Left lung (tissue), 10 donors: ENCODE measurements around the gene SOS1. TPM values are rescaled to one million over a fixed set of nuclear protein-coding genes. Genes with fewer than 3 reads are reported as not detected.

Source experiments
- ATAC-seq: fragments of 200-7000 bp; cut with Tn5 transposase; one replicate; pipeline ENCODE4 v1.9.1; 2020; ENCODE audit warnings: moderate library complexity
- DNase-seq, 4 donors: peaks; one replicate each; pipeline ENCODE4 v3.0.0-alpha.2; 2013 to 2020
- H3K27ac ChIP-seq, 2 donors: fragments of 200-600 bp; sonication (generic) in 1 of 2; one replicate each; pipeline versions ENCODE4 v1.5.0 to v1.8.0; 2020 to 2021
- H3K27me3 ChIP-seq, 2 donors: fragments of 200-600 bp; sonication (generic) in 1 of 2; one replicate each; pipeline versions ENCODE4 v1.5.0 to v1.8.0; 2020 to 2021
- H3K36me3 ChIP-seq, 2 donors: fragments of 200-600 bp; sonication (generic) in 1 of 2; one replicate each; pipeline versions ENCODE4 v1.5.0 to v1.8.0; 2020 to 2021
- H3K4me1 ChIP-seq, 2 donors: fragments of 200-600 bp; one replicate each; pipeline ENCODE4 v1.8.0; 2021
- H3K4me3 ChIP-seq, 2 donors: fragments of 200-600 bp; sonication (generic) in 1 of 2; one replicate each; pipeline versions ENCODE4 v1.5.0 to v1.8.0; 2020 to 2021; ENCODE audit warnings: mild to moderate bottlenecking in 1 of 2
- H3K9me3 ChIP-seq, 2 donors: fragments of 200-600 bp; sonication (generic) in 1 of 2; one replicate each; pipeline versions ENCODE4 v1.5.0 to v1.8.0; 2020 to 2021
- intact Hi-C, 2 donors: fragments of 100-400 bp; cut with DNase I; formaldehyde crosslinking; loops; one replicate each; pipeline versions ENCODE4 v1.11.2 to v1.14.2; 2022
- polyA plus RNA-seq, 6 donors: library from polyadenylated mRNA; unstranded; fragments of 120-200 nt; gene quantifications; one replicate each; pipeline ENCODE4 v1.2.1, GENCODE V29; 2013; ENCODE audit not compliant: insufficient read length in 6 of 6
- total RNA-seq, 2 donors: library from RNA; stranded (reverse); fragmentation: NEBNext Ultra II Directional; extraction: Animal tissue kit (Norgen Biotek cat#: 25700); gene quantifications; one replicate each; pipeline ENCODE4 v1.2.1, GENCODE V29; 2021
- TF ChIP-seq, protein P1 (sequence below), 2 donors: fragments of 200-600 bp; sonication (generic) in 1 of 2; IDR thresholded peaks; one replicate each; pipeline versions ENCODE4 v1.5.0 to v1.8.0; 2021; ENCODE audit warnings: antibody characterized with exemption in 2 of 2
- donor health status: DM: no; HTN: yes; CAD: no.
- donor health status: DM: no; HTN: no; CAD: no.

Gene SOS1
- total and polyA plus RNA-seq, 8 donors = 31.3 to 69.2 (median 60.7) TPM

DNA sequence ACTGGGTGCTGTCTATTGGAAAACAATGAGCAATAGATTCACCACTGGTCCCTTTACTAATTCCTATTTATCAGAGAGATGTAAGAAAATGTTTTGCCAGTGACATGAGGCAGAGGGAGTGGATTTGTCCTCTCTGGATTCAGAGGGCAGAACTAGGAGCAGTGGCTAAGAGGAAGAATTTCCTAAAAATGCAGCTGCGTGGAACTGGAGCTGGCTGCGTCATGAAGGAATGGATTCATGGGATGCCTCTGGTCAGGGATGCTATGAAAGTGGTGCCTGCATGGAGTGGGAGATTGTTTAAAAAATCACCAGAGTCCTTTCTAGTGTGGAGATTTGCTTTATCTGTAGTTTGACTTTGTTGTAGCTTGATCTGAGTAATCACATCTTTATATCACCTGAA is 152.8 kb downstream of the SOS1 start:
- no peaks in the 10 kb centered on the region for H3K27me3 ChIP-seq
- no peak for DNase-seq
- H3K4me1 ChIP-seq = no peaks in the 10 kb centered on the region
- no peaks in the 10 kb centered on the region for H3K9me3 ChIP-seq
- H3K4me3 ChIP-seq = no peak overlapping the region
- TF ChIP-seq, protein P1, sequence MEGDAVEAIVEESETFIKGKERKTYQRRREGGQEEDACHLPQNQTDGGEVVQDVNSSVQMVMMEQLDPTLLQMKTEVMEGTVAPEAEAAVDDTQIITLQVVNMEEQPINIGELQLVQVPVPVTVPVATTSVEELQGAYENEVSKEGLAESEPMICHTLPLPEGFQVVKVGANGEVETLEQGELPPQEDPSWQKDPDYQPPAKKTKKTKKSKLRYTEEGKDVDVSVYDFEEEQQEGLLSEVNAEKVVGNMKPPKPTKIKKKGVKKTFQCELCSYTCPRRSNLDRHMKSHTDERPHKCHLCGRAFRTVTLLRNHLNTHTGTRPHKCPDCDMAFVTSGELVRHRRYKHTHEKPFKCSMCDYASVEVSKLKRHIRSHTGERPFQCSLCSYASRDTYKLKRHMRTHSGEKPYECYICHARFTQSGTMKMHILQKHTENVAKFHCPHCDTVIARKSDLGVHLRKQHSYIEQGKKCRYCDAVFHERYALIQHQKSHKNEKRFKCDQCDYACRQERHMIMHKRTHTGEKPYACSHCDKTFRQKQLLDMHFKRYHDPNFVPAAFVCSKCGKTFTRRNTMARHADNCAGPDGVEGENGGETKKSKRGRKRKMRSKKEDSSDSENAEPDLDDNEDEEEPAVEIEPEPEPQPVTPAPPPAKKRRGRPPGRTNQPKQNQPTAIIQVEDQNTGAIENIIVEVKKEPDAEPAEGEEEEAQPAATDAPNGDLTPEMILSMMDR (IDR thresholded peaks at IDR 0.05) = no peak
- no peaks in the 10 kb centered on the region for H3K36me3 ChIP-seq
- intact Hi-C loops = no loop called here
- H3K27ac ChIP-seq = no peak overlapping the region
- no peak for ATAC-seq

DNA sequence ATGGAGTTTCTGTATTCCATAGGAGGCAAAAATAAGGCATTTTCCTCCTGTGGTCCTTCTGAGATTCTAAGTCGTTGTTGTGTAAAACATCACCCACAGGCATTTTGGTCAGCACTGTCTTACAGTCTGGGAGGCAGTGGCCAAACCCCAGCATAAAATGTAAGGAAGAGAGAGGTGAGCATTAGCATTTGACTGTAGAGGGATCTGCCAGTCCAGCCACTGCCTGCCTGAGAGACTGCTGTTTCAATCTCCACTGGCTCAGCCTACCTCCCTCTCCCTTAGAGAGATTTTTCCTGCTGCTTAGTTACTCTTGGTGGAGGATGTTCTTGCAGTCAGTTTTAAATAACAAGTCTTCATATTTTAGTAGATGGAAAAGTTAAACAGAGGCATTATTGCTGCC is 154.2 kb downstream of the SOS1 start:
- no peaks in the 10 kb centered on the region for H3K27me3 ChIP-seq
- H3K36me3 ChIP-seq = no peaks in the 10 kb centered on the region
- TF ChIP-seq, protein P1 (IDR thresholded peaks at IDR 0.05) = no peak
- no peak overlapping the region for H3K27ac ChIP-seq
- H3K9me3 ChIP-seq = no peaks in the 10 kb centered on the region
- intact Hi-C loops = no loop called here
- H3K4me1 ChIP-seq = no peaks in the 10 kb centered on the region
- DNase-seq (no peak), ATAC-seq (no peak)
- no peak overlapping the region for H3K4me3 ChIP-seq

DNA sequence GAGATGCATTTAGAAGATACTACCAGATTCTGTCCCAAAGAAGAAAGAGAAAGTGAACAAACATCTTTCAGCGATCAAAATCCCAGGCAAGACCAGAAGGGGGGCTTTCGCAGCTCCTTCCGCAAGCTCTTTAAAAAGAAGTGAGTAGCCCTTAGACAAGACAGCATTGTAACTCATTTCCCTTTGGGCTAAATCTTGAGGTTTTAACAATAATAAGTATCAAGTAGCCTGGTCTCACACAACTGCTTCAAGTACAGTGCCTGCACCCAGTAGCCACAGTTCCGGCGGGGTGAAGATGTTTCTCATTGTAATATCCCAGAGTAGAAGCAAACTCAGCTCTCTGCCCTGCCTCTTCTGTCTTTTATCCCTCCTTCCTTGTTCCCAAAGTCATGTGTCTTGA is 154.8 kb downstream of the SOS1 start:
- TF ChIP-seq, protein P1 (IDR thresholded peaks at IDR 0.05) = no peak

GRCh38 chr2:38960609-38961320 is 160.1 kb downstream of the SOS1 start:
- Histone ChIP-seq H3K4me3 (peak overlapping the region; percentile 13 to 43), H3K4me1 (peaks cover 0 to 15% of the 10 kb centered on the region in 2 donors), H3K36me3 (no peaks in the 10 kb centered on the region), H3K9me3 (no peaks in the 10 kb centered on the region), H3K27ac (no peak overlapping the region), H3K27me3 (peaks cover 0 to 11% of the 10 kb centered on the region in 2 donors)
- TF ChIP-seq, protein P1 (IDR thresholded peaks at IDR 0.05) = no peak
- no peak for DNase-seq
- no peak for ATAC-seq
- intact Hi-C loops = no loop called here

More for the DNA sequence above, 154.8 kb downstream of the SOS1 start:
- intact Hi-C loops = no loop called here
- no peak for DNase-seq
- no peak for ATAC-seq
- H3K27ac ChIP-seq = no peak overlapping the region
- H3K27me3 ChIP-seq = no peaks in the 10 kb centered on the region
- H3K9me3 ChIP-seq = no peaks in the 10 kb centered on the region
- no peaks in the 10 kb centered on the region for H3K36me3 ChIP-seq
- peaks cover 0 to under 1% of the 10 kb centered on the region in 2 donors for H3K4me1 ChIP-seq
- no peak overlapping the region for H3K4me3 ChIP-seq

DNA sequence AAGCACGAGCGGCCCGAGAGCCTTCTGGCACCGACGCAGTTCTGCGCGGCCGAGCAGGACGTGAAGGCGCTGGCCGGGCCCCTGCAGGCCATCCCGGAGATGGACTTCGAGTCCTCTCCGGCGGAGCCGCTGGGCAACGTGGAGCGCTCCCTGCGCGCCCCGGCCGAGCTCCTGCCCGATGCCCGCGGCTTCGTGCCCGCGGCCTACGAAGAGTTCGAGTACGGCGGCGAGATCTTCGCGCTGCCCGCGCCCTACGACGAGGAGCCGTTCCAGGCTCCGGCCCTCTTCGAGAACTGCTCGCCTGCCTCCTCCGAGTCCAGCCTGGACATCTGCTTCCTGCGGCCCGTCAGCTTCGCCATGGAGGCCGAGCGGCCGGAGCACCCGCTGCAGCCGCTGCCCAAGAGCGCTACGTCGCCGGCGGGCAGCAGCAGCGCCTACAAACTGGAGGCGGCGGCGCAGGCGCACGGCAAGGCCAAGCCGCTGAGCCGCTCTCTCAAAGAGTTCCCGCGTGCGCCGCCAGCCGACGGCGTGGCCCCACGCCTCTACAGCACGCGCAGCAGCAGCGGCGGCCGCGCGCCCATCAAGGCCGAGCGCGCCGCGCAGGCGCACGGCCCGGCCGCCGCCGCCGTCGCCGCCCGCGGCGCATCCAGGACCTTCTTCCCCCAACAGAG is 160.8 kb downstream of the SOS1 start:
- peaks cover 0 to 15% of the 10 kb centered on the region in 2 donors for H3K4me1 ChIP-seq
- H3K27me3 ChIP-seq = peaks cover 0 to 11% of the 10 kb centered on the region in 2 donors
- no peak overlapping the region for H3K27ac ChIP-seq
- peak overlapping the region; percentile 38 to 43 for H3K4me3 ChIP-seq
- ATAC-seq = peak; percentile 99
- no peaks in the 10 kb centered on the region for H3K36me3 ChIP-seq
- intact Hi-C loops = no loop called here
- TF ChIP-seq, protein P1 (IDR thresholded peaks at IDR 0.05) = no peak
- H3K9me3 ChIP-seq = no peaks in the 10 kb centered on the region
- peak; percentile 78 to 94 (median 88) for DNase-seq
